Progenitor cell of endocrine pancreas (in vitro differentiated cells): Measurements from ENCODE around the gene MBL2. TPM values are rescaled to one million over a fixed set of nuclear protein-coding genes. Genes with fewer than 3 reads are reported as not detected.

Experiments used
- DNase-seq: peaks from one replicate; pipeline ENCODE4 v3.0.0; 2021; ENCODE audit warnings: low spot score; ENCODE audit not compliant: unreplicated experiment
- H3K27ac Mint-ChIP-seq: 2 replicates; pipeline ENCODE4 v1.8.0; 2021; ENCODE audit warnings: mild to moderate bottlenecking, moderate library complexity, mixed read lengths
- H3K27me3 Mint-ChIP-seq: 2 replicates; pipeline ENCODE4 v1.8.0; 2021; ENCODE audit warnings: mixed read lengths
- H3K36me3 Mint-ChIP-seq: 2 replicates; pipeline ENCODE4 v1.8.0; 2022; ENCODE audit warnings: mixed read lengths; ENCODE audit not compliant: insufficient read depth
- H3K4me1 Mint-ChIP-seq: 2 replicates; pipeline ENCODE4 v1.8.0; 2021; ENCODE audit warnings: low read depth, mixed read lengths
- H3K4me3 Mint-ChIP-seq: 2 replicates; pipeline ENCODE4 v1.8.0; 2021; ENCODE audit warnings: low read depth, mild to moderate bottlenecking, moderate library complexity, mixed read lengths
- H3K9me3 Mint-ChIP-seq: 2 replicates; pipeline ENCODE4 v1.8.0; 2021; ENCODE audit warnings: low read depth, mixed read lengths
- total RNA-seq: library from RNA; stranded (reverse); gene quantifications from 2 replicates; pipeline ENCODE4 v1.2.1, GENCODE V29; 2021
- TF ChIP-seq, protein P1 (sequence below): fragments of 200-600 bp; sonication (generic); IDR thresholded peaks from one replicate; pipeline ENCODE4 v1.5.0; 2021; ENCODE audit warnings: antibody characterized with exemption, mild to moderate bottlenecking; ENCODE audit not compliant: unreplicated experiment

MBL2 gene
- total RNA-seq, 1 donor from 2014 or later: not detected

DNA sequence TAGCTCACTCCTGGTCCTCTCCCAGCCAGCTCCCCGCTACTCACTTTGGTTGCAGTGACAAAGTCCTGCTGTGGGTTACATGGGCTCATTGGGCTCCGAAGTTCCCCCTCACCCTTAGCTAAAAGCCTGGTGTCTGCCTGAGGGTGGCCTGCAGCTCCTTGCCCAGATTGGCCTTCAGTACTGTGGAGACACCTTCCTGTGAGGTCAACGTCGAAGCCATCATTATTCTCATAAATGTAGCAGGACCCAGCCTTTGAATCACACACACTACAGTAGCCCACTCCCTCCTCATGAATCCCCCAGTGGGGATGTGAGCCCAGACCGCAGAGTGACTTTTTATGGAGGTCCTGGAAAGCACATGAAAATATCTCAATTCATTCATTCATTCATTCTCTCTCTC, 10.5 kb downstream of the MBL2 start:
- Mint-ChIP-seq H3K36me3 (no peaks in the 10 kb centered on the region), H3K4me3 (no peak overlapping the region), H3K27me3 (peaks cover 3% of the 10 kb centered on the region), H3K9me3 (no peaks in the 10 kb centered on the region), H3K4me1 (no peaks in the 10 kb centered on the region), H3K27ac (no peak overlapping the region)
- DNase-seq: no peak
- TF ChIP-seq, protein P1, sequence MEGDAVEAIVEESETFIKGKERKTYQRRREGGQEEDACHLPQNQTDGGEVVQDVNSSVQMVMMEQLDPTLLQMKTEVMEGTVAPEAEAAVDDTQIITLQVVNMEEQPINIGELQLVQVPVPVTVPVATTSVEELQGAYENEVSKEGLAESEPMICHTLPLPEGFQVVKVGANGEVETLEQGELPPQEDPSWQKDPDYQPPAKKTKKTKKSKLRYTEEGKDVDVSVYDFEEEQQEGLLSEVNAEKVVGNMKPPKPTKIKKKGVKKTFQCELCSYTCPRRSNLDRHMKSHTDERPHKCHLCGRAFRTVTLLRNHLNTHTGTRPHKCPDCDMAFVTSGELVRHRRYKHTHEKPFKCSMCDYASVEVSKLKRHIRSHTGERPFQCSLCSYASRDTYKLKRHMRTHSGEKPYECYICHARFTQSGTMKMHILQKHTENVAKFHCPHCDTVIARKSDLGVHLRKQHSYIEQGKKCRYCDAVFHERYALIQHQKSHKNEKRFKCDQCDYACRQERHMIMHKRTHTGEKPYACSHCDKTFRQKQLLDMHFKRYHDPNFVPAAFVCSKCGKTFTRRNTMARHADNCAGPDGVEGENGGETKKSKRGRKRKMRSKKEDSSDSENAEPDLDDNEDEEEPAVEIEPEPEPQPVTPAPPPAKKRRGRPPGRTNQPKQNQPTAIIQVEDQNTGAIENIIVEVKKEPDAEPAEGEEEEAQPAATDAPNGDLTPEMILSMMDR: no peak

DNA sequence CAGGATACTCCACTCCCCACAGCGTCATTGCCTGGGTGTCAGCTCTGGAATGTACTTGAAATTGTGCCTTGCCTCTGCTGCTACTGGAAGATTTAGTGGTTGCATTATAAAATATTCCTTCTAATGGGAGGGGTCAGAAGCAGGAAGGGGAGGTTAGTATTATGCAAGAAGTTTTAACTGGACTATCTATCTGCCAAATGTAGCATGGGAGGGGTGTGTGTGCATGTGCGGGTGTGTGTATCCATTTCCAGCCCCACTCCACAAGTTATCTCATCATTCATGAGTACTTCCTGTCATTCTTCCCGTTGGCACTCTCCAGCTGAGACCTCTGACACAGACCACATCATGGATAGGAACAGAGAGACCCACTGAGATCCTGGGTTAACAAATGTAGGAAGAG, 13.4 kb downstream of the MBL2 start:
- Mint-ChIP-seq H3K4me3 (no peak overlapping the region), H3K4me1 (no peaks in the 10 kb centered on the region), H3K27ac (no peak overlapping the region), H3K9me3 (no peaks in the 10 kb centered on the region), H3K36me3 (no peaks in the 10 kb centered on the region), H3K27me3 (peaks cover 3% of the 10 kb centered on the region)
- TF ChIP-seq, protein P1: no peak
- no peak for DNase-seq

DNA sequence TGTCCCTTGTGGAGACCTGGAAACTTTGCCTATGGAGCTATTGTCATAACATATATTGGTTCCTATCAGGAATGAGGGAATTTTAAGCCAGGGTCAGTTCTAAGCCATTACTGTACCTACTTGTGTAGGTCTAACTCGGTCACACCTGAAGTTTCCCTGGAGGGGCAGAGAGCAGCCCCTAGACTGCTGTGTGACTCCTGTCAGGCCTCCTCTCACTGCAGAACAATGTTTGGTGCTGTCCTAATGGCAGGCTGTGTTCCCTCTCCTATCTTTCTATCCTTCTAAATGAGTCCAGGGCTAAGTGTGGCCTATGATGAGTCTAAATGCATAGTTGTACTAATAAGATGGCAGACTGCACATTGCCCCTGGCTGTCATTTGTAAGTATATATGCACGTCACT, 14.2 kb downstream of the MBL2 start:
- Mint-ChIP-seq H3K4me3 (no peak overlapping the region), H3K4me1 (no peaks in the 10 kb centered on the region), H3K9me3 (no peaks in the 10 kb centered on the region), H3K36me3 (no peaks in the 10 kb centered on the region), H3K27ac (no peak overlapping the region), H3K27me3 (peaks cover 3% of the 10 kb centered on the region)
- TF ChIP-seq, protein P1: no peak
- no peak for DNase-seq

DNA sequence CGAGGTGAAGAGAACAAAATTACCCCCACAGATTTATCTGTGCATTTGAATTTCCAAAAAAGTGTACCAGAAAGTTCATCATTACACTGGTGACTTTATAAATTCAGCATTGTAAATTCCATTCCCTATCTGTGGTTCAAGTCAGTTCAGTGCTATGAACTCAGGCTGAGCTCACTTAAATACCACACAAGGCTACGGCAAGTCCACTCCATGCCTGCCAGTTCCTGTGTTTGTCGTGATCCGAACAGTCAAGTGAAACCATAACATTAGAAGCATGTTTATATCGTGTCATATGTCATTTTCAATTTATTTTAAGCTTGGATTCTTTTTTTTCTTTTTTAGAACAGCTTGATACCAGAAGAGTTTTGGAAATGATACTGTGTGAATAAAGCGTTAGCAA, 14.8 kb downstream of the MBL2 start:
- DNase-seq: no peak
- TF ChIP-seq, protein P1: no peak
- H3K36me3 Mint-ChIP-seq: no peaks in the 10 kb centered on the region
- H3K4me3 Mint-ChIP-seq: no peak overlapping the region
- H3K27ac Mint-ChIP-seq: no peak overlapping the region
- H3K9me3 Mint-ChIP-seq: no peaks in the 10 kb centered on the region
- H3K4me1 Mint-ChIP-seq: no peaks in the 10 kb centered on the region
- H3K27me3 Mint-ChIP-seq: peaks cover 3% of the 10 kb centered on the region

DNA sequence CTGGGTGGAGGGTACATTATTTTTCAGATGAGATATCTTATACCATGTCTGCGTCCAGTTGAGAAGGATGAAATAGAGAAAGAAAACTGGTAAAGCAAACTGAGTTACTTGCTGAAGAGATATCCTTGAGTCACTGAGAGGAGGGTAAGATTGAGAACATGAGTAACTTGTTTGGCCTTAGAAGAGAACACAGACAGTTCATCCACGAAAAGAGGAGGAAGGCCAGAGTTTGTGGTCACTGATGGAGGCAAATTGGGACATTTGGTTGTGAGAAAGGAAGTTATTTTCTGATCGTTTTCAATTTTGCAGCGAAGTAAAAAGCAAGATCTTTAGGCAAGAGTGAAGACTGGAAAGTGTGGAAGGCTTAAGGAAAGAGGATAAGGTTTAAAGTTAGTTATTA, 15.6 kb downstream of the MBL2 start:
- no peak overlapping the region for H3K27ac Mint-ChIP-seq
- no peaks in the 10 kb centered on the region for H3K36me3 Mint-ChIP-seq

More for the DNA sequence above, 15.6 kb downstream of the MBL2 start:
- TF ChIP-seq, protein P1: no peak
- no peaks in the 10 kb centered on the region for H3K4me1 Mint-ChIP-seq
- H3K27me3 Mint-ChIP-seq: no peaks in the 10 kb centered on the region
- H3K9me3 Mint-ChIP-seq: no peaks in the 10 kb centered on the region
- DNase-seq: no peak
- no peak overlapping the region for H3K4me3 Mint-ChIP-seq
